ENCODE results near the gene DGKI. TPM values are rescaled to one million over a fixed set of nuclear protein-coding genes. Genes with fewer than 3 reads are reported as not detected.

DGKI gene
- total and polyA plus RNA-seq, 2 donors (not counting 1 experiment from before 2014, with no cell fraction given) = not detected

- H3K27ac Mint-ChIP-seq = no peak overlapping the region
- TF ChIP-seq EZH2 (IDR thresholded peaks at IDR 0.05; ENCODE audit: borderline replicate concordance, insufficient read depth, low read depth, low read length, poor library complexity, severe bottlenecking) = no peak
- TF ChIP-seq, protein P1, sequence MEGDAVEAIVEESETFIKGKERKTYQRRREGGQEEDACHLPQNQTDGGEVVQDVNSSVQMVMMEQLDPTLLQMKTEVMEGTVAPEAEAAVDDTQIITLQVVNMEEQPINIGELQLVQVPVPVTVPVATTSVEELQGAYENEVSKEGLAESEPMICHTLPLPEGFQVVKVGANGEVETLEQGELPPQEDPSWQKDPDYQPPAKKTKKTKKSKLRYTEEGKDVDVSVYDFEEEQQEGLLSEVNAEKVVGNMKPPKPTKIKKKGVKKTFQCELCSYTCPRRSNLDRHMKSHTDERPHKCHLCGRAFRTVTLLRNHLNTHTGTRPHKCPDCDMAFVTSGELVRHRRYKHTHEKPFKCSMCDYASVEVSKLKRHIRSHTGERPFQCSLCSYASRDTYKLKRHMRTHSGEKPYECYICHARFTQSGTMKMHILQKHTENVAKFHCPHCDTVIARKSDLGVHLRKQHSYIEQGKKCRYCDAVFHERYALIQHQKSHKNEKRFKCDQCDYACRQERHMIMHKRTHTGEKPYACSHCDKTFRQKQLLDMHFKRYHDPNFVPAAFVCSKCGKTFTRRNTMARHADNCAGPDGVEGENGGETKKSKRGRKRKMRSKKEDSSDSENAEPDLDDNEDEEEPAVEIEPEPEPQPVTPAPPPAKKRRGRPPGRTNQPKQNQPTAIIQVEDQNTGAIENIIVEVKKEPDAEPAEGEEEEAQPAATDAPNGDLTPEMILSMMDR (IDR thresholded peaks at IDR 0.05) = no peak
- no peak overlapping the region for H3K4me3 Mint-ChIP-seq
- H3K4me1 Mint-ChIP-seq = no peaks in the 10 kb centered on the region
- ChIA-PET POLR2A (no interaction called here), CTCF (interaction anchor here (1.4 kb wide), 1 partner anchor 11 kb away, joined by 3 read pairs; no protein-coding TSS in a partner anchor)
- DNase-seq (no peak), ATAC-seq (ENCODE audit: low read depth) (no peak)
- intact Hi-C loops (cut with micrococcal nuclease) = no loop called here
- Histone ChIP-seq H3K27me3 (replicated peaks in 1 of 4; ENCODE audit: control extremely low read depth in 1 of 4, control insufficient read depth in 3 of 4, insufficient read depth in 4 of 4, low read length in 3 of 4) (no peaks in the 10 kb centered on the region), H3K4me1 (ENCODE audit: control insufficient read depth in 2 of 2, insufficient read depth in 2 of 2, low read length in 2 of 2) (no peaks in the 10 kb centered on the region), H4K20me1 (ENCODE audit: control insufficient read depth, insufficient read depth, low read length, poor library complexity, severe bottlenecking) (no peaks in the 10 kb centered on the region), H3K36me3 (replicated peaks in 1 of 2; ENCODE audit: control extremely low read depth in 1 of 2, control insufficient read depth in 1 of 2, extremely low read depth in 1 of 2, insufficient read depth in 2 of 2, low read length in 1 of 2) (no peaks in the 10 kb centered on the region), H2AFZ (ENCODE audit: insufficient read depth, low read depth, low read length, poor library complexity, severe bottlenecking) (no peak overlapping the region), H3K9ac (ENCODE audit: low read length) (no peak overlapping the region), H3K27ac (ENCODE audit: low read length in 2 of 2) (no peak overlapping the region), H3K79me2 (ENCODE audit: control insufficient read depth, insufficient read depth, low read length) (no peaks in the 10 kb centered on the region), H3K4me2 (replicated peaks; ENCODE audit: low read depth, low read length, poor library complexity, severe bottlenecking) (no peak overlapping the region), H3K9me3 (ENCODE audit: control extremely low read depth in 1 of 3, control insufficient read depth in 2 of 3, insufficient read depth in 1 of 3, low read length in 2 of 3) (no peaks in the 10 kb centered on the region), H3K4me3 (ENCODE audit: control extremely low read depth in 1 of 5, extremely low read depth in 1 of 5, insufficient read depth in 1 of 5, low read depth in 2 of 5, low read length in 4 of 5) (no peak overlapping the region)
- peaks cover 11% of the 10 kb centered on the region for H3K27me3 Mint-ChIP-seq
- 96% methylated on average over 7 of the region's 15 CpGs for WGBS (ENCODE audit: insufficient coverage)
- no peaks in the 10 kb centered on the region for H3K9me3 Mint-ChIP-seq (ENCODE audit: insufficient read depth)
Observed at GRCh38 chr7:137590756-137591305, 255.9 kb downstream of the DGKI start.

DNA sequence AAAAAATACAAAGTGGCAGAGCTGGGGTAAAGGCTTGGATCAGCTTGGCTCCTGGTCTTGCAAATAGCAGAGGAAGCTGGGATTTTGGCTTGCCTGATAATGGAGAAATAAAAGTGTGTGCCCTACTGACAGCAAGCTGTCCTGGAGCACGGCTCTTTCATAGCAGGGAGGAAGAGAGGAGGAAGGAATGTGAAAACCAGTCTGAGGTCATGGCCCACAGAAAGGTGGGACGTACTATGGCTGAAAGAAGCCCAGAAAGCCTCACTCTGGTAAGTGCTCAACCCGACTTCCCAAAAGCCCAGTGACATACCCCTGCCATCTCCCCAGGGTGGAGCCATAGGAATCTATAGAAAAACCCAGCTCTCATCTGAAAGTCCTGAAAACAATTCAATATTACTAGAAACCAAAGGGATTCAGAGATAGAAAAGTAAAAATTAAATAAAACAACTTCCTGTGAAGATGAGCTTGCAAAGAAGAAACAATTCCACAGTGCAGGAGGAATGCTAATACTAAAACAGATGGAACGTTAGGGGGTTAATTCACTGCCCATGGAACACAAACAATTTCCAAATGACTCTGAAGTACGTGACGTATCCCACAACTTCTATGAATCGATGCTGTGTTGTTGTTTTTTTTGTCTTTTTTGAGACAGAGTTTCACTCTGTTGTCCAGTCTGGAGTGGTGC, 256.6 kb downstream of the DGKI start:
- intact Hi-C loops (cut with micrococcal nuclease) = no loop called here
- WGBS (ENCODE audit: insufficient coverage) = 83% methylated on average over 2 of the region's 7 CpGs
- no peak overlapping the region for H3K4me3 ChIP-seq (ENCODE audit: control extremely low read depth in 1 of 5, extremely low read depth in 1 of 5, insufficient read depth in 1 of 5, low read depth in 2 of 5, low read length in 4 of 5)
- TF ChIP-seq, protein P1 (IDR thresholded peaks at IDR 0.05) = no peak
- no peak for TF ChIP-seq EZH2 (IDR thresholded peaks at IDR 0.05; ENCODE audit: borderline replicate concordance, insufficient read depth, low read depth, low read length, poor library complexity, severe bottlenecking)
- ChIA-PET POLR2A (no interaction called here), CTCF (no interaction called here)
- H3K9ac ChIP-seq (ENCODE audit: low read length) = no peak overlapping the region
- no peaks in the 10 kb centered on the region for H4K20me1 ChIP-seq (ENCODE audit: control insufficient read depth, insufficient read depth, low read length, poor library complexity, severe bottlenecking)
- Mint-ChIP-seq H3K27me3 (peaks cover 8% of the 10 kb centered on the region), H3K4me1 (no peaks in the 10 kb centered on the region), H3K27ac (no peak overlapping the region), H3K9me3 (ENCODE audit: insufficient read depth) (no peaks in the 10 kb centered on the region), H3K4me3 (no peak overlapping the region)
- no peaks in the 10 kb centered on the region for H3K27me3 ChIP-seq (replicated peaks in 1 of 4; ENCODE audit: control extremely low read depth in 1 of 4, control insufficient read depth in 3 of 4, insufficient read depth in 4 of 4, low read length in 3 of 4)
- H3K27ac ChIP-seq (ENCODE audit: low read length in 2 of 2) = no peak overlapping the region
- no peak overlapping the region for H3K4me2 ChIP-seq (replicated peaks; ENCODE audit: low read depth, low read length, poor library complexity, severe bottlenecking)
- ATAC-seq (ENCODE audit: low read depth) = no peak
- no peak overlapping the region for H2AFZ ChIP-seq (ENCODE audit: insufficient read depth, low read depth, low read length, poor library complexity, severe bottlenecking)
- no peak for DNase-seq
- H3K4me1 ChIP-seq (ENCODE audit: control insufficient read depth in 2 of 2, insufficient read depth in 2 of 2, low read length in 2 of 2) = no peaks in the 10 kb centered on the region
- no peaks in the 10 kb centered on the region for H3K79me2 ChIP-seq (ENCODE audit: control insufficient read depth, insufficient read depth, low read length)
- H3K9me3 ChIP-seq (ENCODE audit: control extremely low read depth in 1 of 3, control insufficient read depth in 2 of 3, insufficient read depth in 1 of 3, low read length in 2 of 3) = no peaks in the 10 kb centered on the region
- H3K36me3 ChIP-seq (replicated peaks in 1 of 2; ENCODE audit: control extremely low read depth in 1 of 2, control insufficient read depth in 1 of 2, extremely low read depth in 1 of 2, insufficient read depth in 2 of 2, low read length in 1 of 2) = no peaks in the 10 kb centered on the region

All from B cell (primary cell).